ENCODE measurements around the gene SMPX.

GRCh38 chrX:21735768-21736127, 22.2 kb downstream of the SMPX start:
- TF ChIP-seq CTCF (optimal IDR thresholded peaks at IDR 0.05 in 1 of 3, IDR thresholded peaks at IDR 0.05 in 1 of 3, conservative IDR thresholded peaks at IDR 0.05 in 1 of 3; ENCODE audit: extremely low read depth in 1 of 3, insufficient read depth in 2 of 3, low read length in 3 of 3) (no peak), EZH2 (IDR thresholded peaks at IDR 0.05; ENCODE audit: low read length) (no peak)
